HG02642 (cell line): Measurements from ENCODE around the gene PDE6B.

Experiments used
- ATAC-seq: cut with Tn5 transposase; IDR thresholded peaks from one replicate; pipeline ENCODE4 v1.9.1; 2021; ENCODE audit warnings: mild to moderate bottlenecking; ENCODE audit not compliant: unreplicated experiment, poor library complexity

The PDE6B gene

GRCh38 chr4:600166-600565 is 25.2 kb upstream of the PDE6B start:
- ATAC-seq = no peak

- ATAC-seq = no peak
These were observed 24.4 kb upstream of the PDE6B start for GRCh38 chr4:600850-601515.

GRCh38 chr4:601612-602558 is 23.5 kb upstream of the PDE6B start:
- no peak for ATAC-seq

- no peak for ATAC-seq
These were observed 22.8 kb upstream of the PDE6B start for GRCh38 chr4:602559-602942.

GRCh38 chr4:604131-604530 is 21.2 kb upstream of the PDE6B start:
- no peak for ATAC-seq

- ATAC-seq = no peak
These were observed 19.5 kb upstream of the PDE6B start for GRCh38 chr4:605702-606425.

GRCh38 chr4:608236-608635 is 17.1 kb upstream of the PDE6B start:
- no peak for ATAC-seq

- ATAC-seq = no peak
These were observed 15.8 kb upstream of the PDE6B start for GRCh38 chr4:609400-610050.

GRCh38 chr4:610411-611261 is 14.7 kb upstream of the PDE6B start:
- no peak for ATAC-seq

GRCh38 chr4:612052-612748 is 13.2 kb upstream of the PDE6B start:
- ATAC-seq = no peak

- ATAC-seq = no peak
These were observed 12.6 kb upstream of the PDE6B start for GRCh38 chr4:612749-613125.

- no peak for ATAC-seq
These were observed 12.2 kb upstream of the PDE6B start for GRCh38 chr4:613126-613525.

GRCh38 chr4:616091-616490 is 9.3 kb upstream of the PDE6B start:
- no peak for ATAC-seq

GRCh38 chr4:616911-617643 is 8.3 kb upstream of the PDE6B start:
- no peak for ATAC-seq

GRCh38 chr4:617644-618641 is 7.4 kb upstream of the PDE6B start:
- ATAC-seq = no peak

- ATAC-seq = no peak
These were observed 5.2 kb upstream of the PDE6B start for GRCh38 chr4:620201-620600.

GRCh38 chr4:620851-621261 is 4.5 kb upstream of the PDE6B start:
- no peak for ATAC-seq
